ENCODE data around the gene NUBPL. TPM values are rescaled to one million over a fixed set of nuclear protein-coding genes. Genes with fewer than 3 reads are reported as not detected.
A peak's percentile ranks its signal among the peaks of the same experiment; 100 is the strongest.

The NUBPL gene
- total RNA-seq, 3 donors from 2014 or later = 10.8 to 15.1 (median 12.0) TPM

GRCh38 chr14:31536201-31536960 lies 24.8 kb upstream of the NUBPL start:
- Histone ChIP-seq H3K36me3 (ENCODE audit: low read depth) (no peaks in the 10 kb centered on the region), H3K4me3 (no peak overlapping the region), H3K4me1 (ENCODE audit: low read depth) (no peaks in the 10 kb centered on the region), H3K9me3 (no peaks in the 10 kb centered on the region)
- intact Hi-C loops (cut with DNase I, micrococcal nuclease) = no loop called here
- DNase-seq (peak in 1 of 3 donors; percentile 13), ATAC-seq (peak; percentile 71)
- TF ChIP-seq CTCF (IDR thresholded peaks at IDR 0.05) = no peak

- no peaks in the 10 kb centered on the region for H3K9me3 ChIP-seq
- TF ChIP-seq CTCF (IDR thresholded peaks at IDR 0.05) = no peak
- ATAC-seq (no peak), DNase-seq (no peak)
- no peaks in the 10 kb centered on the region for H3K4me1 ChIP-seq (ENCODE audit: low read depth)
- intact Hi-C loops (cut with DNase I, micrococcal nuclease) = no loop called here
- no peaks in the 10 kb centered on the region for H3K36me3 ChIP-seq (ENCODE audit: low read depth)
- no peak overlapping the region for H3K4me3 ChIP-seq
These were observed 19.5 kb upstream of the NUBPL start for GRCh38 chr14:31541702-31542101.

- H3K9me3 ChIP-seq = no peaks in the 10 kb centered on the region
- H3K36me3 ChIP-seq (ENCODE audit: low read depth) = no peaks in the 10 kb centered on the region
- DNase-seq (no peak), ATAC-seq (no peak)
- H3K4me3 ChIP-seq = no peak overlapping the region
- H3K4me1 ChIP-seq (ENCODE audit: low read depth) = no peaks in the 10 kb centered on the region
- no peak for TF ChIP-seq CTCF (IDR thresholded peaks at IDR 0.05)
- intact Hi-C loops (cut with DNase I, micrococcal nuclease) = no loop called here
These were observed 17.0 kb upstream of the NUBPL start for GRCh38 chr14:31543969-31544799.

GRCh38 chr14:31544816-31545215 lies 16.4 kb upstream of the NUBPL start:
- Histone ChIP-seq H3K4me3 (no peak overlapping the region), H3K9me3 (no peaks in the 10 kb centered on the region), H3K4me1 (ENCODE audit: low read depth) (no peaks in the 10 kb centered on the region), H3K36me3 (ENCODE audit: low read depth) (no peaks in the 10 kb centered on the region)
- no peak for TF ChIP-seq CTCF (IDR thresholded peaks at IDR 0.05)
- ATAC-seq (no peak), DNase-seq (no peak)
- intact Hi-C loops (cut with DNase I, micrococcal nuclease) = no loop called here

- no peaks in the 10 kb centered on the region for H3K36me3 ChIP-seq (ENCODE audit: low read depth)
- intact Hi-C loops (cut with DNase I, micrococcal nuclease) = no loop called here
- DNase-seq (no peak), ATAC-seq (no peak)
- H3K4me3 ChIP-seq = no peak overlapping the region
- no peaks in the 10 kb centered on the region for H3K4me1 ChIP-seq (ENCODE audit: low read depth)
- H3K9me3 ChIP-seq = no peaks in the 10 kb centered on the region
- no peak for TF ChIP-seq CTCF (IDR thresholded peaks at IDR 0.05)
These were observed 15.9 kb upstream of the NUBPL start for GRCh38 chr14:31545328-31545727.

All from mucosa of descending colon (tissue), 3 donors.